ENCODE measurements around the gene PRSS21. TPM values are rescaled to one million over a fixed set of nuclear protein-coding genes. Genes with fewer than 3 reads are reported as not detected.

PRSS21 gene
- total and polyA plus RNA-seq, 4 donors, result 0.18 to 1.0 (median 0.26) TPM; not detected in 1

- TF ChIP-seq JUND (IDR thresholded peaks at IDR 0.05) (no peak), RAD21 (IDR thresholded peaks at IDR 0.05) (no peak), TAF1 (conservative IDR thresholded peaks at IDR 0.05) (no peak), ZBTB33 (IDR thresholded peaks at IDR 0.05) (no peak)
- Histone ChIP-seq H3K36me3 (ENCODE audit: control insufficient read depth in 4 of 4, insufficient read depth in 3 of 4, low read depth in 1 of 4, low read length in 3 of 4) (no peaks in the 10 kb centered on the region), H3K9ac (ENCODE audit: low read depth in 1 of 2, low read length in 2 of 2) (no peak overlapping the region), H3K9me3 (ENCODE audit: control insufficient read depth in 4 of 4, low read length in 3 of 4) (peaks cover 0 to 14% (median under 1%) of the 10 kb centered on the region in 4 donors), H3K27me3 (ENCODE audit: control insufficient read depth in 4 of 4, insufficient read depth in 4 of 4, low read length in 3 of 4) (peaks cover 0 to 2% (median 0%) of the 10 kb centered on the region in 4 donors), H3K4me1 (ENCODE audit: control insufficient read depth in 4 of 4, insufficient read depth in 4 of 4, low read length in 3 of 4) (peaks cover 0 to 5% (median under 1%) of the 10 kb centered on the region in 4 donors), H3K27ac (ENCODE audit: low read depth in 1 of 2, low read length in 2 of 2) (no peak overlapping the region), H3K4me3 (ENCODE audit: low read depth in 1 of 3, low read length in 3 of 3) (no peak overlapping the region)
- no peak for DNase-seq (ENCODE audit: low spot score)
- WGBS, result 88% methylated on average over 14 of the region's 14 CpGs
Observed at GRCh38 chr16:2856061-2856670, 39.1 kb downstream of the PRSS21 start.

- no peak overlapping the region for H3K27ac ChIP-seq (ENCODE audit: low read depth in 1 of 2, low read length in 2 of 2)
- 76% methylated on average over 24 of the region's 24 CpGs for WGBS
Observed at GRCh38 chr16:2856686-2857450, 39.8 kb downstream of the PRSS21 start.

More at GRCh38 chr16:2856686-2857450, 39.8 kb downstream of the PRSS21 start:
- Histone ChIP-seq H3K36me3 (ENCODE audit: control insufficient read depth in 4 of 4, insufficient read depth in 3 of 4, low read depth in 1 of 4, low read length in 3 of 4) (no peaks in the 10 kb centered on the region), H3K4me3 (ENCODE audit: low read depth in 1 of 3, low read length in 3 of 3) (no peak overlapping the region), H3K9me3 (ENCODE audit: control insufficient read depth in 4 of 4, low read length in 3 of 4) (peaks cover 0 to 15% (median under 1%) of the 10 kb centered on the region in 4 donors), H3K9ac (ENCODE audit: low read depth in 1 of 2, low read length in 2 of 2) (no peak overlapping the region), H3K4me1 (ENCODE audit: control insufficient read depth in 4 of 4, insufficient read depth in 4 of 4, low read length in 3 of 4) (peaks cover 0 to 5% (median under 1%) of the 10 kb centered on the region in 4 donors), H3K27me3 (ENCODE audit: control insufficient read depth in 4 of 4, insufficient read depth in 4 of 4, low read length in 3 of 4) (peaks cover 0 to 2% (median 0%) of the 10 kb centered on the region in 4 donors)
- no peak for DNase-seq (ENCODE audit: low spot score)
- TF ChIP-seq NR2F2 (IDR thresholded peaks at IDR 0.05), result no peak
- TF ChIP-seq, protein P1, sequence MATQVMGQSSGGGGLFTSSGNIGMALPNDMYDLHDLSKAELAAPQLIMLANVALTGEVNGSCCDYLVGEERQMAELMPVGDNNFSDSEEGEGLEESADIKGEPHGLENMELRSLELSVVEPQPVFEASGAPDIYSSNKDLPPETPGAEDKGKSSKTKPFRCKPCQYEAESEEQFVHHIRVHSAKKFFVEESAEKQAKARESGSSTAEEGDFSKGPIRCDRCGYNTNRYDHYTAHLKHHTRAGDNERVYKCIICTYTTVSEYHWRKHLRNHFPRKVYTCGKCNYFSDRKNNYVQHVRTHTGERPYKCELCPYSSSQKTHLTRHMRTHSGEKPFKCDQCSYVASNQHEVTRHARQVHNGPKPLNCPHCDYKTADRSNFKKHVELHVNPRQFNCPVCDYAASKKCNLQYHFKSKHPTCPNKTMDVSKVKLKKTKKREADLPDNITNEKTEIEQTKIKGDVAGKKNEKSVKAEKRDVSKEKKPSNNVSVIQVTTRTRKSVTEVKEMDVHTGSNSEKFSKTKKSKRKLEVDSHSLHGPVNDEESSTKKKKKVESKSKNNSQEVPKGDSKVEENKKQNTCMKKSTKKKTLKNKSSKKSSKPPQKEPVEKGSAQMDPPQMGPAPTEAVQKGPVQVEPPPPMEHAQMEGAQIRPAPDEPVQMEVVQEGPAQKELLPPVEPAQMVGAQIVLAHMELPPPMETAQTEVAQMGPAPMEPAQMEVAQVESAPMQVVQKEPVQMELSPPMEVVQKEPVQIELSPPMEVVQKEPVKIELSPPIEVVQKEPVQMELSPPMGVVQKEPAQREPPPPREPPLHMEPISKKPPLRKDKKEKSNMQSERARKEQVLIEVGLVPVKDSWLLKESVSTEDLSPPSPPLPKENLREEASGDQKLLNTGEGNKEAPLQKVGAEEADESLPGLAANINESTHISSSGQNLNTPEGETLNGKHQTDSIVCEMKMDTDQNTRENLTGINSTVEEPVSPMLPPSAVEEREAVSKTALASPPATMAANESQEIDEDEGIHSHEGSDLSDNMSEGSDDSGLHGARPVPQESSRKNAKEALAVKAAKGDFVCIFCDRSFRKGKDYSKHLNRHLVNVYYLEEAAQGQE (IDR thresholded peaks at IDR 0.05), result no peak
- TF ChIP-seq ZBTB33 (IDR thresholded peaks at IDR 0.05), result no peak
- TF ChIP-seq RAD21 (IDR thresholded peaks at IDR 0.05), result no peak

Measured in liver (tissue), 9 donors.